Amygdala (tissue), 56 donors: Measurements from ENCODE around the gene LRRC28.

Experiments
- DNase-seq, 56 donors: peaks; one replicate each; lab custom pipeline; 2025; lab: John Stamatoyannopoulos, UW

The LRRC28 gene

GRCh38 chr15:99296386-99296785, 45.1 kb downstream of the LRRC28 start:
- DNase-seq: no peak

DNA sequence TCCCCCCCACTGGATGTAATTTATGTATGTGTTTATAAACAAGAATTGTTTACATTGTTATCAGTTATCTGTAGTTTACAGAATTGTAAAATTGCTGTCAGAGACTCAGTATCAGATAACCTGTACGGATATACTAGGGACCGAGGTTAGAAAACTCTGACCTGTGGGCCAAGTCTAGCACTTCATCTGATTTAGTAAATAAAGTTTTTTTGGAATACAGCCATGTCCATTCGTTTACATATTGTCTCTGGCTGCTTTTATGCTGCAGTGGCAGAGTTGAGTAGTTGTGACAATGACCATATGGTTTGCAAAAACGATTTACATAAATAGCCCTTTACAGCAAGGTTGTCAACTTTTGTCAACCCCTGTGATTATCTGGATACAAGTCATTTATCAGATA, 52.6 kb downstream of the LRRC28 start:
- DNase-seq: no peak

GRCh38 chr15:99305761-99306505, 54.7 kb downstream of the LRRC28 start:
- DNase-seq: peak in 2 of 56 donors; percentile 8 to 15

- DNase-seq: peak in 1 of 56 donors; percentile 13
These were observed 55.5 kb downstream of the LRRC28 start for GRCh38 chr15:99306694-99307338.

DNA sequence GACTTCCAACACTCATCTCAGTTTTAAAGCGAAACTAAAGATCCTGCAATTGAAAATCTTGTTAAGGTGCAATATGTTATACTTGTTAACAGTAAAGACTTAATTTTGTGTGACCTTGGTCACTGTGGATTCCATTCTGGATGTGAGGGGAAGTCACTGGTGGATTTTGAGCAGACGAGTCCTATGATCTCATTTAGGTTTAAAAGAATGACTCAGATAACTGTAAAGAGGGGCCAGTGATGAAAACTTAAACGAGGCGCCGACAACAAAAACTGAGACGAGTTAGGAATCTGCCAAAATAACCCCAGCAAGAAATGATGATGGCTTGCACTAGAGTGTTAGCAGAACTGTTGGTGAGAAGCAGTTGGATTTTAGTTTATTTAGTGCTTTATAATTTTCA, 56.5 kb downstream of the LRRC28 start:
- DNase-seq: no peak

- no peak for DNase-seq
These were observed 59.5 kb downstream of the LRRC28 start for GRCh38 chr15:99310745-99311144.

DNA sequence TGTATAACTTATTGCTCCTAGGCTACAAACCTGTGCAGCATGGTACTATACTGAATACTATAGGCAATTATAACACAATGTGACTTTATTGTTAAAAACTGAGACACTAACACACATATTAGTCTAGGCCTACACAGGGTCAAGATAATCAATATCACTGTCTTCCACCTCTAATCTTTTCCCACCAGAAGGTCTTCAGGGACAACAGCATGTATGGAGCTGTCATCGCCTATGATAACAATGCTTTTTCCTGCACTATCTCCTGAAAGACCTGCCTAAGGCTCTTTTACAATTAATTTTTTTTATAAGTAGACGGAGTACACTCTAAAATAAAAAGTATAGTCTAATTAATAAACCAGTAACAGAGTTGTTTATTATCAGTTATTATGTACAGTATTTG, 60.9 kb downstream of the LRRC28 start:
- DNase-seq: no peak

DNA sequence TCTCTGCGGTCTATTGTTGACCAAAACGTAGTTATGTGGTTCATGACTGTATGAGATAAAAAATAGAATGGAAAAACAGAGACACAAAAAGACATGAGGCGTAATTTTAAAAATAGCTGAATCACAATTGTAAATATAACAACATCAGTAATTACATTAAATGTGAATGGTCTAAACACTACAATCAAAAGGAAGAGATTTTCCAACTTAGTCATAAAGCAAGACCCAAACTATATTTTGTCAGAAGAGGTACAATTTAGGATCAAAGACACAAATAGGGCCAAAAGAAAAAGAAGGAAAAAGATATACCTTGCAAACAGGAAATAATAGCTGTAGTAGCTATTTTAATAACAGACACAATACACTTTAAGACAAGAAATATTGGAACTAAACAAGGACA, 61.5 kb downstream of the LRRC28 start:
- DNase-seq: no peak

GRCh38 chr15:99315636-99316035, 64.4 kb downstream of the LRRC28 start:
- DNase-seq: no peak

GRCh38 chr15:99320374-99321215, 69.3 kb downstream of the LRRC28 start:
- no peak for DNase-seq

GRCh38 chr15:99321468-99321867, 70.2 kb downstream of the LRRC28 start:
- DNase-seq: no peak

DNA sequence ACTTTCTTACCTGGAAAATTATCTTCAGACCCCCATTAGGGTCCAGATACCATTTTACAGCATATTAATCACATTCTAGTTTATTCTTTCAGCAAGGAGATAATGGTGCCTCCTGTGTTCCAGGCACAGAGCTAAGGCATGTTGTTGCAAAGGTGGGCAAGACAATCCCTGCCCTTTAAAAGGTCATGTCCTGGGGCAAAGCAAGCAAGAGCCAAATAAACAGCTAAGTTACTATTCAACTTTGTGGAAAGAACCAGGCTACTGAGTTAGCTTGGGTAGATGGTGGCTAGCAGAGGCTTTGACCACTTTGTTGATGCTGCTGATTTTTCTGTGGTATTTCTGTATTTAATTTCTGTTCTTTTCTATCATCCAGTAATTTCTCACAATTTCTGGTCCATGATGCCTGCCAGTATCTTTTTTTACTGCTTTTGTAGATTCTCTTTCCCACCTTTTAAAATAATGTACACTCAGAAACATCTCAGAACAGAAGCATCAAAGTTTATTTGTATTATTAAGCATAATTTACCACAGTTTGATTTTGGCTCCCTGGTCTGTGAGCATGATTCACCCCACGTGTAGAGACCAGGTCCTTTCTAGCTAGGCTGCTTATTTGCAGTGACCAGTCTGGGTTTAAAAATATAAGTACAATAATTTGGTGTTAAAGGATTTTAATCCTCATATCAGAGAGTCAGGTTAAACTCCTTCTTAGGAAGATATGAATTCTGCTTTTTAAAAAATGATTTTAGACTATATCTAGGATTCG, 71.5 kb downstream of the LRRC28 start:
- DNase-seq: no peak

GRCh38 chr15:99324082-99324620, 72.9 kb downstream of the LRRC28 start:
- no peak for DNase-seq

DNA sequence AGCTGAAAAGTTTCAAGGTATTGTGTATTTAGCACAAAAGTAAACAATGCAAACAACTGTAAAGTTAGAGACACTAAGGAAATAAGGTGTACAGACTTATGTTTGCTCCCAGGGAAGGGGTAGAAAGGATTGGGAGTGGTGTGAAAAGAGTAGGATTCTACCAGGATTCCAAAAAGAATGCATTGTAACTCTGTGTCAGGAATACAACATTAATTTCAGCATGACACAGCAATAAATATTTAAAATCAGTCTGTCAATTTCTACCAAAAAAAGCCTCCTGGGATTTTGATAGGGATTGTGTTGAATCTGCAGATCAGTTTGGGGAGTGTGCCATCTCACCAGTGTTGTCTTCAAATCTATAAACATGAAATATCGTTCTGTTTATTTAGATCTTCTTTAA, 73.4 kb downstream of the LRRC28 start:
- DNase-seq: no peak

- DNase-seq: no peak
These were observed 75.0 kb downstream of the LRRC28 start for GRCh38 chr15:99326235-99326634.

GRCh38 chr15:99328106-99329072, 77.1 kb downstream of the LRRC28 start:
- no peak for DNase-seq

DNA sequence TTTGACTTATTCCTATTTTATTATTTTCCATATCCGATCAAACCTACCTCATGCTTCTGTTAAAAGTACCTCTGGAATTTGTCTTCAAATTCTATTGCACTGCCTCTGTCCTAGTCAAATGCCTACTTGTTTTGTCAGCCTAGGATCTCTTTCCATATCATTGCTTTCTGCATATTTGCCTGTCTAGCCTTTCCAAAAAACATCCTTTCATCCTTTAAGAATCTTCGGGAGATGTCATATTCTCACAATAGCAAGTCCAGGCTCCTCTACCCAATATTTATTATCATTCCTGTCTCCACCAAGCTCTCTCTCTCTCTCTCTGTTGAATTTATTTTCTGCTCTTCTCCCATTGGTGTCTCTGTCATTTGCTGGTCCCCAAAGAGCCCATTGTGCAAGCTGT, 80.1 kb downstream of the LRRC28 start:
- no peak for DNase-seq

DNA sequence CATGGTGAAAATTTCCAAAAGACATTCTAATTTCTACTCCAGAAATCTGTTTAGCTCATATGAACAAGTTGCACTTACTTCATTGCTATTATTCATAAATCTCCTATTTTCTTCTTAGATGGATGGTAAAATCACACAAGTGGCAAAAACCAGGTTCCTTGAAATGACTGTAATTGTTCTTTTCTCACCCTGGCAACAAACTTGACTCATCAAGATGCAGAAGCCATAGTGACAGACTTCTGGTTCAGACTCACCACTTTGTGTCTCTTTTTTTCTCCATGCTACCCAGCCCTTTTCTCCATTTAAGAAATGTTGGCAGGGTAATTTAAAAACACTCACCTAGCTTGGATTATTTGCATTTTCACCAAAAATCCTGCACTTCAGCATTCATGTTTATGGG, 82.1 kb downstream of the LRRC28 start:
- DNase-seq: no peak

DNA sequence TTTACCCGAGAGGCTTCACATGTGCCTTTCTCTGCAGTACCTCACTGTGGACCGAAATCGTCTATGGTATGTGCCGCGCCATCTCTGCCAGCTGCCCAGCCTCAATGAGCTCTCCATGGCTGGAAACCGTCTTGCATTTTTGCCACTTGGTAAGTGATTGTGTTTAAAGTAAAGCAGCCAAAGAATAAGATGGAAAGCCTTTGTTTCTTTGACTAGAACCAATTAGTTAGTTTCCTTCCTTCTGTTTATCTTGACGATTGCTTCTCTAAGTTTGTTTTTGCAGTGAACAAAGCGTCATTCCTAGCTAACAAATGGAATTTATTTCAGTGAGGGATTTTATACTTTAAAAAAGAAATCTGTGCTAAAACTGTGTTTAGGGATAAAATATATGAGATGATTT, 82.7 kb downstream of the LRRC28 start:
- DNase-seq: no peak
